HTR-8/SVneo (cell line): ENCODE results near the gene ANO8.

Experiments used
- DNase-seq: peaks from one replicate; pipeline ENCODE4 v3.0.0; 2011; ENCODE audit warnings: low spot score, mixed read lengths; ENCODE audit not compliant: insufficient read length
- FAIRE-seq: peaks from 2 replicates; lab custom pipeline; 2011; peaks lifted over from hg19 to GRCh38; lab: Jason Lieb, UNC

The ANO8 gene

GRCh38 chr19:17347361-17347760 is 12.7 kb upstream of the ANO8 start:
- FAIRE-seq = no peak

GRCh38 chr19:17346109-17346671 is 11.5 kb upstream of the ANO8 start:
- FAIRE-seq = peak; percentile 82
- peak; percentile 88 for DNase-seq

More at GRCh38 chr19:17347361-17347760, 12.7 kb upstream of the ANO8 start:
- DNase-seq = no peak

- no peak for DNase-seq
- no peak for FAIRE-seq
Measured at GRCh38 chr19:17341845-17342244, 7.2 kb upstream of the ANO8 start.

- DNase-seq = no peak
- no peak for FAIRE-seq
Measured at GRCh38 chr19:17341386-17341785, 6.7 kb upstream of the ANO8 start.

- DNase-seq = no peak
- no peak for FAIRE-seq
Measured at GRCh38 chr19:17340871-17341357, 6.3 kb upstream of the ANO8 start.

- DNase-seq (no peak), FAIRE-seq (no peak)
Measured at GRCh38 chr19:17340302-17340870, 5.7 kb upstream of the ANO8 start.

GRCh38 chr19:17339088-17339741 is 4.6 kb upstream of the ANO8 start:
- no peak for FAIRE-seq
- no peak for DNase-seq

GRCh38 chr19:17338433-17339078 is 3.9 kb upstream of the ANO8 start:
- FAIRE-seq (no peak), DNase-seq (no peak)

- no peak for DNase-seq
- peak; percentile 48 for FAIRE-seq
Measured at GRCh38 chr19:17337675-17338432, 3.2 kb upstream of the ANO8 start.

GRCh38 chr19:17336872-17337674 is 2.4 kb upstream of the ANO8 start, which contains the start of gene GTPBP3:
TSS of gene GTPBP3 (plus strand) at chr19:17337553. CDS start at chr19:17337612, 59 bp downstream.
- peak; percentile 98 for DNase-seq
- peak; percentile 96 for FAIRE-seq

- DNase-seq (no peak), FAIRE-seq (no peak)
Measured at GRCh38 chr19:17335575-17335974, 920 bp upstream of the ANO8 start.

GRCh38 chr19:17333611-17334413 is 843 bp downstream of the ANO8 start:
- FAIRE-seq (no peak), DNase-seq (no peak)

GRCh38 chr19:17332677-17333581 is 1.7 kb downstream of the ANO8 start:
- DNase-seq (peak; percentile 48), FAIRE-seq (no peak)

GRCh38 chr19:17332360-17332676 is 2.3 kb downstream of the ANO8 start:
- FAIRE-seq = no peak
- no peak for DNase-seq

GRCh38 chr19:17331045-17331558 is 3.6 kb downstream of the ANO8 start:
- DNase-seq (no peak), FAIRE-seq (peak; percentile 57)

GRCh38 chr19:17330262-17331044 is 4.2 kb downstream of the ANO8 start:
- DNase-seq = no peak
- FAIRE-seq = no peak
